Neural cell (in vitro differentiated cells): Measurements from ENCODE around the gene CGB3. TPM values are rescaled to one million over a fixed set of nuclear protein-coding genes. Genes with fewer than 3 reads are reported as not detected.
"Not testable (repeated sequence)": the region's sequence is repeated elsewhere in the genome, so short reads cannot be mapped to it uniquely, and the experiment has no call there.

Experiments used
- H2AFZ ChIP-seq: fragments of 200-600, 300-800 bp; sonication (generic), shearing (Covaris generic); 2 replicates; pipeline ENCODE4 v1.6.0; 2014; ENCODE audit warnings: low read depth, mild to moderate bottlenecking, antibody characterized with exemption, low read length, moderate library complexity
- H3F3A ChIP-seq: fragments of 200-600 bp; shearing (Covaris generic); 2 replicates; pipeline ENCODE4 v1.6.1; 2016; ENCODE audit warnings: mild to moderate bottlenecking, moderate library complexity, mixed read lengths, antibody characterized with exemption, low read length; ENCODE audit not compliant: insufficient read depth, poor library complexity, severe bottlenecking
- H3K27ac ChIP-seq: fragments of 200-600, 300-800 bp; sonication (generic), shearing (Covaris generic); 2 replicates; pipeline ENCODE4 v1.5.1; 2014; ENCODE audit warnings: mild to moderate bottlenecking, low read length, moderate library complexity
- H3K27me3 ChIP-seq: fragments of 300-800, 200-600 bp; sonication (generic), shearing (Covaris generic); 2 replicates; pipeline ENCODE4 v1.6.0; 2014; ENCODE audit warnings: mild to moderate bottlenecking, low read depth, low read length, moderate library complexity; ENCODE audit not compliant: insufficient read depth
- H3K36me3 ChIP-seq: fragments of 300-800, 200-600 bp; sonication (generic), shearing (Covaris generic); 2 replicates; pipeline ENCODE4 v1.5.1; 2014; ENCODE audit warnings: mild to moderate bottlenecking, antibody characterized with exemption, low read length, moderate library complexity; ENCODE audit not compliant: insufficient read depth
- H3K4me2 ChIP-seq: fragments of 300-800, 200-600 bp; sonication (generic), shearing (Covaris generic); 2 replicates; pipeline ENCODE4 v1.6.0; 2014; ENCODE audit warnings: mild to moderate bottlenecking, low read length
- H3K4me3 ChIP-seq: fragments of 300-800, 200-600 bp; sonication (generic), shearing (Covaris generic); 2 replicates; pipeline ENCODE4 v1.5.1; 2014; ENCODE audit warnings: mild to moderate bottlenecking, low read length, moderate library complexity
- H3K79me2 ChIP-seq: fragments of 200-600 bp; shearing (Covaris generic); replicated peaks from 2 replicates; pipeline ENCODE4 v1.6.0; 2014; ENCODE audit warnings: mild to moderate bottlenecking, low read length, moderate library complexity; ENCODE audit not compliant: insufficient read depth
- H3K9ac ChIP-seq: fragments of 300-800, 200-600 bp; sonication (generic), shearing (Covaris generic); 2 replicates; pipeline ENCODE4 v1.6.1; 2016; ENCODE audit warnings: mild to moderate bottlenecking, low read length, mixed read lengths
- H3K9me2 ChIP-seq: fragments of 200-600 bp; shearing (Covaris generic); 2 replicates; pipeline ENCODE4 v1.6.1; 2016; ENCODE audit warnings: mild to moderate bottlenecking, low read length, mixed read lengths; ENCODE audit not compliant: insufficient read depth
- H3K9me3 ChIP-seq: fragments of 200-600, 300-800 bp; sonication (generic), shearing (Covaris generic); 2 replicates; pipeline ENCODE4 v1.6.1; 2016; ENCODE audit warnings: mild to moderate bottlenecking, mixed run types, low read length, moderate library complexity, mixed read lengths
- H4K20me1 ChIP-seq: fragments of 200-600 bp; shearing (Covaris generic); 2 replicates; pipeline ENCODE4 v1.6.1; 2016; ENCODE audit warnings: mild to moderate bottlenecking, mixed run types; ENCODE audit not compliant: insufficient read depth
- EP300 ChIP-seq: fragments of 450-650 bp; conservative IDR thresholded peaks from 2 replicates; pipeline ENCODE4 v1.6.1; 2014; ENCODE audit warnings: antibody characterized with exemption, mild to moderate bottlenecking, moderate library complexity; ENCODE audit not compliant: poor library complexity, severe bottlenecking
- EZH2 ChIP-seq: fragments of 200-600, 300-800 bp; shearing (Covaris generic), sonication (generic); IDR thresholded peaks from 2 replicates; pipeline ENCODE4 v1.6.1; 2014; ENCODE audit warnings: antibody characterized with exemption, low read length, borderline replicate concordance, mild to moderate bottlenecking; ENCODE audit not compliant: insufficient read depth, poor library complexity, severe bottlenecking
- MXI1 ChIP-seq: fragments of 450-650 bp; conservative IDR thresholded peaks from 2 replicates; pipeline ENCODE4 v1.6.1; 2014; ENCODE audit warnings: antibody characterized with exemption, mild to moderate bottlenecking; ENCODE audit not compliant: poor library complexity, severe bottlenecking
- POLR2AphosphoS5 ChIP-seq: IDR thresholded peaks from 2 replicates; pipeline ENCODE4 v1.6.1; 2012
- RAD21 ChIP-seq: fragments of 450-650 bp; conservative IDR thresholded peaks from 2 replicates; pipeline ENCODE4 v1.6.1; 2014; ENCODE audit warnings: antibody characterized with exemption, mild to moderate bottlenecking, moderate library complexity
- SMC3 ChIP-seq: fragments of 450-650 bp; conservative IDR thresholded peaks from 2 replicates; pipeline ENCODE4 v1.6.1; 2014; ENCODE audit warnings: antibody characterized with exemption, mild to moderate bottlenecking, moderate library complexity; ENCODE audit not compliant: poor library complexity
- TAF1 ChIP-seq: IDR thresholded peaks from 2 replicates; pipeline ENCODE4 v1.6.1; 2012; ENCODE audit warnings: low read depth
- polyA minus RNA-seq: library from RNA; depleted of rRNA, polyadenylated mRNA; stranded (reverse); fragments of >200 nt; gene quantifications from 2 replicates; pipeline ENCODE4 v1.2.3, GENCODE V29; 2014
- polyA plus RNA-seq: library from polyadenylated mRNA; depleted of rRNA; stranded (reverse); fragments of >200 nt; gene quantifications from 2 replicates; pipeline ENCODE4 v1.2.3, GENCODE V29; 2014
- TF ChIP-seq, protein P1 (sequence below): IDR thresholded peaks from 2 replicates; pipeline ENCODE4 v1.6.1; 2012; ENCODE audit warnings: borderline replicate concordance
- TF ChIP-seq, protein P2 (sequence below): fragments of 450-650 bp; IDR thresholded peaks from 2 replicates; pipeline ENCODE4 v1.5.1; 2014; ENCODE audit warnings: antibody characterized with exemption, mild to moderate bottlenecking, moderate library complexity; ENCODE audit not compliant: poor library complexity, severe bottlenecking

CGB3 gene
- not detected in 2 replicates for polyA plus RNA-seq
- polyA minus RNA-seq, result not detected in 2 replicates

DNA sequence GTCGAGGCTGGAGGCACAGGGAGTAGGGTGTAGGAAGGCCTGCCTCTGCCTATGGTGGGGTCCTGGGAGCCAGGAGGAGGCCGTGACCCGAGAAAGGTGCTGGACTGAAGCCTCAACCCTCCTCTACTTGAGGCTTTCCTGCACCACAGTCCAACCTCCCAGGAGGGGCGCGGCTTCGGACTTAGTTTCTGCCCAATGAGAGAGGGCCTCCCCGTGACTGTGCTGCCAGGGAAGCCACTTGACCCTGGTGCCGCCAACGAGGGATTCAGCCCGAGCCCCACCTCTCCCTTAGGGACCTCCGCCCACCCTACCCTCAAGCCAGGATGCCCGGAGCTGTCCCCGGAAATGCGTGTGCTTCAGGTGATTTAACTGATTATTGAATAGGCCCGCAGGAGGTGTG lies at the start of gene CGB3:
TSS of gene CGB3 (minus strand) at position 101 of the 400 bp plus-strand sequence. CDS start 362 bp downstream, outside the sequence.
- not testable (repeated sequence) for H3K9me2 ChIP-seq, H4K20me1 ChIP-seq, H3K4me2 ChIP-seq, H3K27me3 ChIP-seq, H3K4me3 ChIP-seq, H3K9ac ChIP-seq, H2AFZ ChIP-seq, H3K36me3 ChIP-seq, H3K27ac ChIP-seq, H3K9me3 ChIP-seq, H3K79me2 ChIP-seq, H3F3A ChIP-seq

DNA sequence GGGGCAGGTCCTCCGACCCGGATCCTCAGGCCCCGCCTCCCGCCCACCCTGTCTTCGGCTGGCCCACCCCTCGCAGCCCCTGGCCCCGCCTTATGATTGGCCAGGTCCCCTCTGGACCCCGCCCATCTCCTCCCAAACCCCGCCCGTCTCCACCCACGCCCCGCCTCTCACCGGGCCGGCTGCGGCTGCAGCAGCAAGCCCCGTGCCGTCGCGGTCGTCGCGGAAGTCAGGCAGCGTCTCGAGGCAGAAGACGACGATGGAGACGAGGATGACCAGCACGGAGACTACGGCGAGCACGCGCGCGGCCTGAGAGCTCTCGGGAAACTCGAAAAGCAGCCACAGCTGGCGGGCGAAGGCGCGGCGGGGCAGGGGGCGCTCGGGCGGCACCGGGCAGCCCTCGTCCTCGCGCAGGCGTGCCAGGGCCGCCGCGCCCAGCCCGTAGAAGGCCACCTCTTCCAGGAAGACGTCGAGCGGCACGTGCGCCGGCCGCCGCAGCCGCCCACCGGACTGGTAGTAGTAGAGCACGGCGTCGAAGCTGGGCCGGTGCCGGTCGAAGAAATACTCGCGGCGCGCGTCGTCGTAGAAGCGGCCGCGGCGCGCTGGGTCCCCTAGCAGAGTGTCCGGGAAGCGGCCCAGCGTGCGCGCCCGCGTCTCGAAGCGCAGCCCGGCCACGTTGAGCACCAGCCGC lies 47.9 kb upstream of the CGB3 start:
- Histone ChIP-seq H3K9me2 (no peaks in the 10 kb centered on the region), H3K27ac (no peak overlapping the region), H3F3A (no peaks in the 10 kb centered on the region), H3K79me2 (no peaks in the 10 kb centered on the region), H3K9ac (no peak overlapping the region), H3K36me3 (no peaks in the 10 kb centered on the region), H4K20me1 (no peaks in the 10 kb centered on the region), H3K27me3 (peaks cover 46% of the 10 kb centered on the region), H3K9me3 (no peaks in the 10 kb centered on the region), H2AFZ (no peak overlapping the region), H3K4me2 (no peak overlapping the region), H3K4me3 (no peak overlapping the region)
- TF ChIP-seq, protein P1, sequence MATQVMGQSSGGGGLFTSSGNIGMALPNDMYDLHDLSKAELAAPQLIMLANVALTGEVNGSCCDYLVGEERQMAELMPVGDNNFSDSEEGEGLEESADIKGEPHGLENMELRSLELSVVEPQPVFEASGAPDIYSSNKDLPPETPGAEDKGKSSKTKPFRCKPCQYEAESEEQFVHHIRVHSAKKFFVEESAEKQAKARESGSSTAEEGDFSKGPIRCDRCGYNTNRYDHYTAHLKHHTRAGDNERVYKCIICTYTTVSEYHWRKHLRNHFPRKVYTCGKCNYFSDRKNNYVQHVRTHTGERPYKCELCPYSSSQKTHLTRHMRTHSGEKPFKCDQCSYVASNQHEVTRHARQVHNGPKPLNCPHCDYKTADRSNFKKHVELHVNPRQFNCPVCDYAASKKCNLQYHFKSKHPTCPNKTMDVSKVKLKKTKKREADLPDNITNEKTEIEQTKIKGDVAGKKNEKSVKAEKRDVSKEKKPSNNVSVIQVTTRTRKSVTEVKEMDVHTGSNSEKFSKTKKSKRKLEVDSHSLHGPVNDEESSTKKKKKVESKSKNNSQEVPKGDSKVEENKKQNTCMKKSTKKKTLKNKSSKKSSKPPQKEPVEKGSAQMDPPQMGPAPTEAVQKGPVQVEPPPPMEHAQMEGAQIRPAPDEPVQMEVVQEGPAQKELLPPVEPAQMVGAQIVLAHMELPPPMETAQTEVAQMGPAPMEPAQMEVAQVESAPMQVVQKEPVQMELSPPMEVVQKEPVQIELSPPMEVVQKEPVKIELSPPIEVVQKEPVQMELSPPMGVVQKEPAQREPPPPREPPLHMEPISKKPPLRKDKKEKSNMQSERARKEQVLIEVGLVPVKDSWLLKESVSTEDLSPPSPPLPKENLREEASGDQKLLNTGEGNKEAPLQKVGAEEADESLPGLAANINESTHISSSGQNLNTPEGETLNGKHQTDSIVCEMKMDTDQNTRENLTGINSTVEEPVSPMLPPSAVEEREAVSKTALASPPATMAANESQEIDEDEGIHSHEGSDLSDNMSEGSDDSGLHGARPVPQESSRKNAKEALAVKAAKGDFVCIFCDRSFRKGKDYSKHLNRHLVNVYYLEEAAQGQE, result no peak
- TF ChIP-seq POLR2AphosphoS5 (no peak), MXI1 (no peak), RAD21 (no peak), EZH2 (no peak), SMC3 (no peak), TAF1 (no peak), EP300 (no peak)
- TF ChIP-seq, protein P2, sequence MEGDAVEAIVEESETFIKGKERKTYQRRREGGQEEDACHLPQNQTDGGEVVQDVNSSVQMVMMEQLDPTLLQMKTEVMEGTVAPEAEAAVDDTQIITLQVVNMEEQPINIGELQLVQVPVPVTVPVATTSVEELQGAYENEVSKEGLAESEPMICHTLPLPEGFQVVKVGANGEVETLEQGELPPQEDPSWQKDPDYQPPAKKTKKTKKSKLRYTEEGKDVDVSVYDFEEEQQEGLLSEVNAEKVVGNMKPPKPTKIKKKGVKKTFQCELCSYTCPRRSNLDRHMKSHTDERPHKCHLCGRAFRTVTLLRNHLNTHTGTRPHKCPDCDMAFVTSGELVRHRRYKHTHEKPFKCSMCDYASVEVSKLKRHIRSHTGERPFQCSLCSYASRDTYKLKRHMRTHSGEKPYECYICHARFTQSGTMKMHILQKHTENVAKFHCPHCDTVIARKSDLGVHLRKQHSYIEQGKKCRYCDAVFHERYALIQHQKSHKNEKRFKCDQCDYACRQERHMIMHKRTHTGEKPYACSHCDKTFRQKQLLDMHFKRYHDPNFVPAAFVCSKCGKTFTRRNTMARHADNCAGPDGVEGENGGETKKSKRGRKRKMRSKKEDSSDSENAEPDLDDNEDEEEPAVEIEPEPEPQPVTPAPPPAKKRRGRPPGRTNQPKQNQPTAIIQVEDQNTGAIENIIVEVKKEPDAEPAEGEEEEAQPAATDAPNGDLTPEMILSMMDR, result no peak

DNA sequence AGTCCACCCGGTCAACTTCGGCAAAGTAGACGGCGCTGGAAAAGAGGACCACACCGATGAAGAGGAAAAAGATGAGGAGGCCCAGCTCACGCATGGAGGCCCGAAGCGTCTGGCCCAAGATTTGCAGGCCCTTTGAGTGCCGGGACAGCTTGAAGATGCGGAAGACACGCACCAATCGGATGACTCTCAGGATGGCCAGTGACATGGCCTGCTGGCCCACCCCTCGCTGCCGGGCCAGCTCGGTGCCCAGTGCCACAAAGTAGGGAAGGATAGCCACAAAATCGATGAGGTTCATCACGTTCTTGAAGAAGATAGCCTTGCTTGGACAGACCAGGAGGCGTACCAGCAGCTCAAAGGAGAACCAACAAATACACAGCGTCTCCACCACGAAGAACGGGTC lies 46.3 kb upstream of the CGB3 start:
- Histone ChIP-seq H3K27me3 (peaks cover 60% of the 10 kb centered on the region), H3K4me2 (no peak overlapping the region)

More for the DNA sequence above, 46.3 kb upstream of the CGB3 start:
- H3K36me3 ChIP-seq, result no peaks in the 10 kb centered on the region
- H3K9me3 ChIP-seq, result no peaks in the 10 kb centered on the region
- H4K20me1 ChIP-seq, result no peaks in the 10 kb centered on the region
- H3K79me2 ChIP-seq, result no peaks in the 10 kb centered on the region
- no peak overlapping the region for H2AFZ ChIP-seq
- no peak overlapping the region for H3K9ac ChIP-seq
- H3K4me3 ChIP-seq, result no peak overlapping the region
- H3K9me2 ChIP-seq, result no peaks in the 10 kb centered on the region
- H3F3A ChIP-seq, result no peaks in the 10 kb centered on the region
- H3K27ac ChIP-seq, result no peak overlapping the region
- TF ChIP-seq RAD21, result no peak
- no peak for TF ChIP-seq POLR2AphosphoS5
- TF ChIP-seq EZH2, result no peak
- TF ChIP-seq, protein P1, result no peak
- TF ChIP-seq EP300, result no peak
- no peak for TF ChIP-seq MXI1
- no peak for TF ChIP-seq SMC3
- TF ChIP-seq, protein P2, result no peak
- TF ChIP-seq TAF1, result no peak
